Caco-2 (cell line): Measurements from ENCODE around the gene C1GALT1C1. TPM values are rescaled to one million over a fixed set of nuclear protein-coding genes. Genes with fewer than 3 reads are reported as not detected.
"Not testable (repeated sequence)": the region's sequence is repeated elsewhere in the genome, so short reads cannot be mapped to it uniquely, and the experiment has no call there.

Source experiments
- BruUV-seq: library from RNA; stranded (reverse); fragments of 400-500 nt; replicated peaks from 2 replicates; lab custom pipeline; 2021; lab: Mats Ljungman, UMichigan
- CTCF ChIA-PET: fragments of 300-600 bp; sonication (Branson Sonifier 250); formaldehyde crosslinking; loops from one replicate; lab custom pipeline; 2022; ENCODE audit warnings: antibody characterized with exemption; lab: Charles Lee
- POLR2A ChIA-PET: fragments of 300-600 bp; sonication (Branson Sonifier 250); formaldehyde crosslinking; loops from one replicate; lab custom pipeline; 2022; ENCODE audit warnings: antibody characterized with exemption; lab: Charles Lee
- DNase-seq, 2 experiments: peaks; one replicate each; pipeline versions ENCODE4 v3.0.0 to v3.0.0-alpha.2; 2020 to 2022
- H3K27me3 ChIP-seq: replicated peaks from 2 replicates; pipeline ENCODE4 v1.6.0; 2011; ENCODE audit warnings: low read length; ENCODE audit not compliant: control insufficient read depth, insufficient read depth
- H3K36me3 ChIP-seq: 2 replicates; pipeline ENCODE4 v1.5.1; 2011; ENCODE audit warnings: low read length; ENCODE audit not compliant: control insufficient read depth, insufficient read depth
- H3K4me1 ChIP-seq: fragments of 250-450 bp; sonication (Bioruptor Pico); 2 replicates; pipeline ENCODE4 v1.5.1; 2020; ENCODE audit warnings: mild to moderate bottlenecking
- H3K4me3 ChIP-seq: 2 replicates; pipeline ENCODE4 v1.5.1; 2011; ENCODE audit warnings: low read depth, mild to moderate bottlenecking, control low read depth, low read length
- H3K9me3 ChIP-seq: fragments of 250-450 bp; sonication (Bioruptor Pico); 2 replicates; pipeline ENCODE4 v1.5.1; 2020; ENCODE audit warnings: mild to moderate bottlenecking, moderate library complexity
- H3K27ac Mint-ChIP-seq: one replicate; pipeline ENCODE4 v1.8.0; 2022; ENCODE audit warnings: mixed read lengths; ENCODE audit not compliant: unreplicated experiment
- H3K27me3 Mint-ChIP-seq: one replicate; pipeline ENCODE4 v1.8.0; 2022; ENCODE audit warnings: mixed read lengths; ENCODE audit not compliant: insufficient read depth, unreplicated experiment
- H3K36me3 Mint-ChIP-seq: one replicate; pipeline ENCODE4 v1.8.0; 2022; ENCODE audit warnings: mild to moderate bottlenecking, mixed read lengths; ENCODE audit not compliant: insufficient read depth, unreplicated experiment
- H3K4me1 Mint-ChIP-seq: one replicate; pipeline ENCODE4 v1.8.0; 2022; ENCODE audit warnings: low read depth, mixed read lengths; ENCODE audit not compliant: unreplicated experiment
- H3K4me3 Mint-ChIP-seq: one replicate; pipeline ENCODE4 v1.8.0; 2022; ENCODE audit warnings: mild to moderate bottlenecking, moderate library complexity, mixed read lengths; ENCODE audit not compliant: unreplicated experiment
- H3K9me3 Mint-ChIP-seq: one replicate; pipeline ENCODE4 v1.8.0; 2022; ENCODE audit warnings: mixed read lengths; ENCODE audit not compliant: unreplicated experiment
- CTCF ChIP-seq, 2 experiments: fragments of 200-600 bp in 1 of 2; IDR thresholded peaks; 1 replicate in 1 of 2; 2 replicates in 1 of 2; pipeline versions ENCODE4 v1.5.1 to v1.8.0; 2011 to 2022; ENCODE audit warnings: antibody characterized with exemption in 1 of 2, control low read depth in 1 of 2, inconsistent platforms in 1 of 2, low read depth in 1 of 2, low read length in 1 of 2, mild to moderate bottlenecking in 1 of 2, moderate library complexity in 1 of 2; ENCODE audit not compliant: insufficient read depth in 1 of 2, severe bottlenecking in 1 of 2, unreplicated experiment in 1 of 2
- intact Hi-C: fragments of 100-400 bp; cut with micrococcal nuclease; formaldehyde crosslinking; loops from one replicate; pipeline ENCODE4 v1.10.0; 2022; ENCODE audit not compliant: unreplicated experiment
- total RNA-seq: library from RNA; stranded (reverse); gene quantifications from 2 replicates; pipeline ENCODE4 v1.2.3, GENCODE V29; 2022

C1GALT1C1 gene
- total RNA-seq, 1 experiment from 2014 or later = 12.7 TPM

GRCh38 chrX:120668357-120668756 lies 38.5 kb upstream of the C1GALT1C1 start:
- H3K4me1 ChIP-seq = no peaks in the 10 kb centered on the region
- Mint-ChIP-seq H3K9me3 (no peaks in the 10 kb centered on the region), H3K27me3 (no peaks in the 10 kb centered on the region), H3K4me1 (peaks cover 6% of the 10 kb centered on the region), H3K36me3 (no peaks in the 10 kb centered on the region), H3K27ac (no peak overlapping the region), H3K4me3 (no peak overlapping the region)
- no peaks in the 10 kb centered on the region for H3K36me3 ChIP-seq
- no peak overlapping the region for H3K4me3 ChIP-seq
- CTCF ChIA-PET = no interaction called here
- POLR2A ChIA-PET = no interaction called here
- no peaks in the 10 kb centered on the region for H3K9me3 ChIP-seq
- TF ChIP-seq CTCF (IDR thresholded peaks at IDR 0.05; ENCODE audit: insufficient read depth in 1 of 2, low read depth in 1 of 2, low read length in 1 of 2, severe bottlenecking in 1 of 2, unreplicated experiment in 1 of 2) = no peak
- no TSS peak for BruUV-seq
- intact Hi-C loops = no loop called here
- H3K27me3 ChIP-seq = no peaks in the 10 kb centered on the region
- DNase-seq = no peak

- CTCF ChIA-PET, H3K4me3 Mint-ChIP-seq, H3K4me1 ChIP-seq, H3K4me3 ChIP-seq, DNase-seq, H3K27ac Mint-ChIP-seq, H3K36me3 ChIP-seq, H3K27me3 ChIP-seq, H3K9me3 ChIP-seq, H3K36me3 Mint-ChIP-seq, H3K27me3 Mint-ChIP-seq, POLR2A ChIA-PET, H3K9me3 Mint-ChIP-seq, H3K4me1 Mint-ChIP-seq, BruUV-seq: not testable (repeated sequence)
- intact Hi-C loops = loop anchor here (1.0 kb wide), 2 partner anchors 150 to 166 kb away; no protein-coding TSS in a partner anchor
Measured at GRCh38 chrX:120664535-120664934, 34.7 kb upstream of the C1GALT1C1 start.

- no peaks in the 10 kb centered on the region for H3K4me1 Mint-ChIP-seq
- no TSS peak for BruUV-seq
- TF ChIP-seq CTCF (IDR thresholded peaks at IDR 0.05; ENCODE audit: insufficient read depth in 1 of 2, low read depth in 1 of 2, low read length in 1 of 2, severe bottlenecking in 1 of 2, unreplicated experiment in 1 of 2) = peak in 1 of 2 experiments; percentile 24
- H3K27ac Mint-ChIP-seq = no peak overlapping the region
- no peaks in the 10 kb centered on the region for H3K9me3 ChIP-seq
- CTCF ChIA-PET = no interaction called here
- H3K4me1 ChIP-seq = no peaks in the 10 kb centered on the region
- POLR2A ChIA-PET = no interaction called here
- no peaks in the 10 kb centered on the region for H3K36me3 Mint-ChIP-seq
- DNase-seq = no peak
- H3K4me3 Mint-ChIP-seq = no peak overlapping the region
- no peaks in the 10 kb centered on the region for H3K36me3 ChIP-seq
- intact Hi-C loops = loop anchor here (1.0 kb wide), 2 partner anchors 150 to 166 kb away; no protein-coding TSS in a partner anchor
- H3K9me3 Mint-ChIP-seq = no peaks in the 10 kb centered on the region
- H3K27me3 Mint-ChIP-seq = no peaks in the 10 kb centered on the region
- H3K4me3 ChIP-seq = no peak overlapping the region
- no peaks in the 10 kb centered on the region for H3K27me3 ChIP-seq
Measured at GRCh38 chrX:120664081-120664480, 34.2 kb upstream of the C1GALT1C1 start.

- Mint-ChIP-seq H3K9me3 (no peaks in the 10 kb centered on the region), H3K36me3 (no peaks in the 10 kb centered on the region), H3K27ac (no peak overlapping the region), H3K4me3 (no peak overlapping the region), H3K4me1 (no peaks in the 10 kb centered on the region), H3K27me3 (no peaks in the 10 kb centered on the region)
- ChIA-PET POLR2A (no interaction called here), CTCF (interaction anchor here (1.0 kb wide), 1 partner anchor 164 kb away, joined by 3 read pairs; no protein-coding TSS in a partner anchor)
- no peak for DNase-seq
- H3K36me3 ChIP-seq = no peaks in the 10 kb centered on the region
- no peak for TF ChIP-seq CTCF (IDR thresholded peaks at IDR 0.05; ENCODE audit: insufficient read depth in 1 of 2, low read depth in 1 of 2, low read length in 1 of 2, severe bottlenecking in 1 of 2, unreplicated experiment in 1 of 2)
- no peak overlapping the region for H3K4me3 ChIP-seq
- H3K27me3 ChIP-seq = no peaks in the 10 kb centered on the region
- intact Hi-C loops = no loop called here
- H3K9me3 ChIP-seq = no peaks in the 10 kb centered on the region
- BruUV-seq = no TSS peak
- H3K4me1 ChIP-seq = no peaks in the 10 kb centered on the region
Measured at GRCh38 chrX:120662662-120663061, 32.8 kb upstream of the C1GALT1C1 start.
